Activated naive CD4-positive, alpha-beta T cell treated with anti-CD3 and anti-CD28 coated beads for 36 hours (primary cell): ENCODE results near the gene SCG3. TPM values are rescaled to one million over a fixed set of nuclear protein-coding genes. Genes with fewer than 3 reads are reported as not detected.

Source experiments
- total RNA-seq, 2 experiments: library from RNA; stranded (reverse); gene quantifications; one replicate each; pipeline ENCODE4 v1.2.3, GENCODE V29; 2021

The SCG3 gene
- total RNA-seq, 2 experiments from 2014 or later = not detected

Other genes starting within 250 kb of the SCG3 start
- 10 to 100 TPM in 1 of 2 experiments, 1 to 10 TPM in 1; 10.0 TPM for gene DMXL2, start 58.7 kb upstream of the SCG3 start, total RNA-seq
- 10 to 100 TPM; 14.5 to 16.8 TPM for gene LYSMD2, start 56.2 kb downstream of the SCG3 start, total RNA-seq
- gene TMOD2, start 70.1 kb downstream of the SCG3 start, total RNA-seq = 1 to 10 TPM; 6.4 to 6.8 TPM
- gene TMOD3, start 148.2 kb downstream of the SCG3 start, total RNA-seq = 10 to 100 TPM; 45.9 to 52.8 TPM